ENCODE results near the gene MYD88. TPM values are rescaled to one million over a fixed set of nuclear protein-coding genes. Genes with fewer than 3 reads are reported as not detected.

MYD88 gene
- total RNA-seq, 1 donor from 2014 or later: 31.1 TPM

- no peak for DNase-seq (ENCODE audit: extremely low spot score, unreplicated experiment)
- Mint-ChIP-seq H3K27ac (no peak overlapping the region), H3K4me1 (ENCODE audit: unreplicated experiment) (no peaks in the 10 kb centered on the region), H3K27me3 (no peaks in the 10 kb centered on the region), H3K36me3 (no peaks in the 10 kb centered on the region), H3K4me3 (no peak overlapping the region), H3K9me3 (no peaks in the 10 kb centered on the region)
- no peak for TF ChIP-seq CTCF (conservative IDR thresholded peaks at IDR 0.05)
Measured at GRCh38 chr3:38109580-38110313, 28.7 kb upstream of the MYD88 start.

GRCh38 chr3:38110314-38111050, 28.0 kb upstream of the MYD88 start:
- Mint-ChIP-seq H3K9me3 (no peaks in the 10 kb centered on the region), H3K4me3 (no peak overlapping the region), H3K27me3 (peaks cover 1% of the 10 kb centered on the region), H3K4me1 (ENCODE audit: unreplicated experiment) (no peaks in the 10 kb centered on the region), H3K36me3 (no peaks in the 10 kb centered on the region), H3K27ac (no peak overlapping the region)
- no peak for DNase-seq (ENCODE audit: extremely low spot score, unreplicated experiment)
- no peak for TF ChIP-seq CTCF (conservative IDR thresholded peaks at IDR 0.05)

GRCh38 chr3:38111201-38111600, 27.3 kb upstream of the MYD88 start:
- no peak for TF ChIP-seq CTCF (conservative IDR thresholded peaks at IDR 0.05)
- Mint-ChIP-seq H3K36me3 (no peaks in the 10 kb centered on the region), H3K4me3 (no peak overlapping the region), H3K27ac (no peak overlapping the region), H3K4me1 (ENCODE audit: unreplicated experiment) (no peaks in the 10 kb centered on the region), H3K27me3 (peaks cover 6% of the 10 kb centered on the region), H3K9me3 (no peaks in the 10 kb centered on the region)
- no peak for DNase-seq (ENCODE audit: extremely low spot score, unreplicated experiment)

- Mint-ChIP-seq H3K4me1 (ENCODE audit: unreplicated experiment) (no peaks in the 10 kb centered on the region), H3K36me3 (no peaks in the 10 kb centered on the region), H3K9me3 (no peaks in the 10 kb centered on the region), H3K27me3 (peaks cover 6% of the 10 kb centered on the region), H3K4me3 (no peak overlapping the region), H3K27ac (no peak overlapping the region)
- DNase-seq (ENCODE audit: extremely low spot score, unreplicated experiment): no peak
- TF ChIP-seq CTCF (conservative IDR thresholded peaks at IDR 0.05): no peak
Measured at GRCh38 chr3:38111696-38112377, 26.6 kb upstream of the MYD88 start.

- no peak for DNase-seq (ENCODE audit: extremely low spot score, unreplicated experiment)
- no peaks in the 10 kb centered on the region for H3K4me1 Mint-ChIP-seq (ENCODE audit: unreplicated experiment)
- H3K9me3 Mint-ChIP-seq: no peaks in the 10 kb centered on the region
- H3K27me3 Mint-ChIP-seq: peaks cover 6% of the 10 kb centered on the region
- no peak overlapping the region for H3K27ac Mint-ChIP-seq
- H3K4me3 Mint-ChIP-seq: no peak overlapping the region
- H3K36me3 Mint-ChIP-seq: no peaks in the 10 kb centered on the region
- TF ChIP-seq CTCF (conservative IDR thresholded peaks at IDR 0.05): no peak
Measured at GRCh38 chr3:38112378-38112761, 26.1 kb upstream of the MYD88 start.

Measured in type B pancreatic cell (in vitro differentiated cells).